ENCODE results near the gene APLNR. TPM values are rescaled to one million over a fixed set of nuclear protein-coding genes. Genes with fewer than 3 reads are reported as not detected.

The APLNR gene
- total RNA-seq, 3 donors from 2014 or later, result 2.4 to 5.7 (median 2.8) TPM

DNA sequence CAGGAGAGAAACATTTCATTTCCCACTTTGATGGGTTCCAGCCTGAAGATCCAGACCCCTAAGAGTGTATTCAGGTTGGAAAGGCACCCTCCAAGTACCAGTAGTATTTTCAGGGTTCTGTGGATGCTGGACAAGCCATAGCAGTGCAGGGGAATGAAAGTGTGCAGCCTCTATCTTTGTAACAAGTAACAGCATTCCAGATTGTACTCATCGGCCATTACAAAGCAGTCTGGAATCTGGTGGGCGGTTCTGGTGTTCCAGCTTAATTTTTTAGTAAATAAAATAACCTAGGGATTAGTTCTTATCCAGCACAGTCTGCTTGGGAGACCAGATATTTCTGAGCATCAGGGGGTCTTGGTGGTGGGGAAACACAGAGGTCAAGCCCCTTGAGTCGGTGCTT, 22.6 kb downstream of the APLNR start:
- peak; percentile 39 for ATAC-seq
- DNase-seq, result peak in 1 of 3 donors; percentile 19
- TF ChIP-seq, protein P1, sequence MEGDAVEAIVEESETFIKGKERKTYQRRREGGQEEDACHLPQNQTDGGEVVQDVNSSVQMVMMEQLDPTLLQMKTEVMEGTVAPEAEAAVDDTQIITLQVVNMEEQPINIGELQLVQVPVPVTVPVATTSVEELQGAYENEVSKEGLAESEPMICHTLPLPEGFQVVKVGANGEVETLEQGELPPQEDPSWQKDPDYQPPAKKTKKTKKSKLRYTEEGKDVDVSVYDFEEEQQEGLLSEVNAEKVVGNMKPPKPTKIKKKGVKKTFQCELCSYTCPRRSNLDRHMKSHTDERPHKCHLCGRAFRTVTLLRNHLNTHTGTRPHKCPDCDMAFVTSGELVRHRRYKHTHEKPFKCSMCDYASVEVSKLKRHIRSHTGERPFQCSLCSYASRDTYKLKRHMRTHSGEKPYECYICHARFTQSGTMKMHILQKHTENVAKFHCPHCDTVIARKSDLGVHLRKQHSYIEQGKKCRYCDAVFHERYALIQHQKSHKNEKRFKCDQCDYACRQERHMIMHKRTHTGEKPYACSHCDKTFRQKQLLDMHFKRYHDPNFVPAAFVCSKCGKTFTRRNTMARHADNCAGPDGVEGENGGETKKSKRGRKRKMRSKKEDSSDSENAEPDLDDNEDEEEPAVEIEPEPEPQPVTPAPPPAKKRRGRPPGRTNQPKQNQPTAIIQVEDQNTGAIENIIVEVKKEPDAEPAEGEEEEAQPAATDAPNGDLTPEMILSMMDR (IDR thresholded peaks at IDR 0.05), result no peak

GRCh38 chr11:57214098-57214417, 23.0 kb downstream of the APLNR start:
- DNase-seq, result no peak
- intact Hi-C loops (cut with DNase I, micrococcal nuclease), result no loop called here
- TF ChIP-seq, protein P1 (IDR thresholded peaks at IDR 0.05), result no peak
- no peaks in the 10 kb centered on the region for H3K36me3 ChIP-seq (ENCODE audit: low read depth)
- H3K4me3 ChIP-seq, result no peak overlapping the region
- ATAC-seq, result peak; percentile 29
- H3K9me3 ChIP-seq, result no peaks in the 10 kb centered on the region
- H3K4me1 ChIP-seq (ENCODE audit: low read depth), result no peaks in the 10 kb centered on the region

More for the DNA sequence above, 22.6 kb downstream of the APLNR start:
- Histone ChIP-seq H3K4me3 (no peak overlapping the region), H3K4me1 (ENCODE audit: low read depth) (no peaks in the 10 kb centered on the region), H3K9me3 (no peaks in the 10 kb centered on the region), H3K36me3 (ENCODE audit: low read depth) (no peaks in the 10 kb centered on the region)
- intact Hi-C loops (cut with DNase I, micrococcal nuclease), result no loop called here

- no peaks in the 10 kb centered on the region for H3K9me3 ChIP-seq
- TF ChIP-seq, protein P1 (IDR thresholded peaks at IDR 0.05), result no peak
- H3K4me3 ChIP-seq, result no peak overlapping the region
- no peaks in the 10 kb centered on the region for H3K36me3 ChIP-seq (ENCODE audit: low read depth)
- peak; percentile 31 for ATAC-seq
- DNase-seq, result no peak
- no peaks in the 10 kb centered on the region for H3K4me1 ChIP-seq (ENCODE audit: low read depth)
- intact Hi-C loops (cut with DNase I, micrococcal nuclease), result no loop called here
Measured at GRCh38 chr11:57213342-57214097, 23.5 kb downstream of the APLNR start.

- no peak for DNase-seq
- no peak for ATAC-seq
- no peak overlapping the region for H3K4me3 ChIP-seq
- no peaks in the 10 kb centered on the region for H3K9me3 ChIP-seq
- intact Hi-C loops (cut with DNase I, micrococcal nuclease), result no loop called here
- TF ChIP-seq, protein P1 (IDR thresholded peaks at IDR 0.05), result no peak
- H3K4me1 ChIP-seq (ENCODE audit: low read depth), result no peaks in the 10 kb centered on the region
- no peaks in the 10 kb centered on the region for H3K36me3 ChIP-seq (ENCODE audit: low read depth)
Measured at GRCh38 chr11:57210781-57211180, 26.3 kb downstream of the APLNR start.

- Histone ChIP-seq H3K9me3 (no peaks in the 10 kb centered on the region), H3K4me1 (ENCODE audit: low read depth) (no peaks in the 10 kb centered on the region), H3K36me3 (ENCODE audit: low read depth) (no peaks in the 10 kb centered on the region), H3K4me3 (no peak overlapping the region)
- DNase-seq (no peak), ATAC-seq (no peak)
- intact Hi-C loops (cut with DNase I, micrococcal nuclease), result no loop called here
- TF ChIP-seq, protein P1 (IDR thresholded peaks at IDR 0.05), result no peak
Measured at GRCh38 chr11:57207168-57207567, 29.9 kb downstream of the APLNR start.

Data from mucosa of descending colon (tissue), 3 donors.